Activated CD4-positive, alpha-beta T cell treated with anti-CD3 and anti-CD28 coated beads, Interleukin-2, amount 10 ng/mL, durations not matched to agents 7 days and 5 days (primary cell): ENCODE data around the gene ALDH6A1. TPM values are rescaled to one million over a fixed set of nuclear protein-coding genes. Genes with fewer than 3 reads are reported as not detected.
"Not testable (repeated sequence)": the region's sequence is repeated elsewhere in the genome, so short reads cannot be mapped to it uniquely, and the experiment has no call there.

Source experiments
- CTCF ChIA-PET: fragments of 350-600 bp; sonication (Branson Sonifier 250); formaldehyde crosslinking; loops from one replicate; lab custom pipeline; 2021; ENCODE audit warnings: antibody characterized with exemption; lab: Charles Lee
- POLR2A ChIA-PET: fragments of 350-600 bp; sonication (Branson Sonifier 250); formaldehyde crosslinking; loops from one replicate; lab custom pipeline; 2021; ENCODE audit warnings: antibody characterized with exemption; lab: Charles Lee
- DNase-seq: peaks from one replicate; pipeline ENCODE4 v3.0.0-alpha.2; 2020
- H3K27ac Mint-ChIP-seq: one replicate; pipeline ENCODE4 v1.8.0; 2021; ENCODE audit warnings: mild to moderate bottlenecking, moderate library complexity, mixed read lengths
- H3K27me3 Mint-ChIP-seq: one replicate; pipeline ENCODE4 v1.8.0; 2021; ENCODE audit warnings: mixed read lengths
- H3K36me3 Mint-ChIP-seq: one replicate; pipeline ENCODE4 v1.8.0; 2021; ENCODE audit warnings: low read depth, mixed read lengths
- H3K4me1 Mint-ChIP-seq: one replicate; pipeline ENCODE4 v1.8.0; 2021; ENCODE audit warnings: mixed read lengths
- H3K4me3 Mint-ChIP-seq: one replicate; pipeline ENCODE4 v1.8.0; 2021; ENCODE audit warnings: mild to moderate bottlenecking, moderate library complexity, mixed read lengths
- H3K9me3 Mint-ChIP-seq: one replicate; pipeline ENCODE4 v1.8.0; 2021; ENCODE audit warnings: mixed read lengths
- total RNA-seq, 2 experiments: library from RNA; stranded (reverse); gene quantifications; one replicate each; pipeline ENCODE4 v1.2.3, GENCODE V29; 2021

ALDH6A1 gene
- total RNA-seq = 10 to 100 TPM; 13.7 to 19.1 TPM

GRCh38 chr14:74084277-74085046, at the start of gene ALDH6A1, which contains the start of gene LIN52:
TSS of gene ALDH6A1 (minus strand) at chr14:74084453. CDS start at chr14:74084394, 59 bp downstream.
TSS of gene LIN52 (plus strand) at chr14:74084956. CDS start at chr14:74084975, 19 bp downstream.
- peak; percentile 100 for DNase-seq
- Mint-ChIP-seq H3K27ac (peak within 1 kb of the TSS; percentile 99), H3K27me3 (no peaks in the 10 kb centered on the region), H3K4me3 (peak within 1 kb of the TSS; percentile 98), H3K4me1 (peaks cover 42% of the 10 kb centered on the region), H3K9me3 (no peaks in the 10 kb centered on the region), H3K36me3 (peaks cover 9% of the 10 kb centered on the region)
- POLR2A ChIA-PET = no interaction called here
- CTCF ChIA-PET = interaction anchor here (0.5 to 1.6 kb wide), 2 partner anchors 11 to 75 kb away, joined by 4 to 9 read pairs; no protein-coding TSS in a partner anchor

- Mint-ChIP-seq H3K4me1 (no peaks in the 10 kb centered on the region), H3K27me3 (no peaks in the 10 kb centered on the region), H3K27ac (no peak overlapping the region), H3K36me3 (peaks cover 18% of the 10 kb centered on the region), H3K4me3 (no peak overlapping the region), H3K9me3 (no peaks in the 10 kb centered on the region)
- DNase-seq = no peak
- ChIA-PET CTCF (no interaction called here), POLR2A (no interaction called here)
Measured at GRCh38 chr14:74127634-74128033, 43.4 kb upstream of the ALDH6A1 start.

GRCh38 chr14:74126315-74127013, 42.2 kb upstream of the ALDH6A1 start:
- no peak overlapping the region for H3K4me3 Mint-ChIP-seq
- H3K36me3 Mint-ChIP-seq = peaks cover 19% of the 10 kb centered on the region
- H3K9me3 Mint-ChIP-seq = no peaks in the 10 kb centered on the region
- ChIA-PET CTCF (no interaction called here), POLR2A (no interaction called here)
- H3K27ac Mint-ChIP-seq = no peak overlapping the region
- H3K27me3 Mint-ChIP-seq = no peaks in the 10 kb centered on the region
- no peak for DNase-seq
- no peaks in the 10 kb centered on the region for H3K4me1 Mint-ChIP-seq

- H3K27ac Mint-ChIP-seq, CTCF ChIA-PET, H3K27me3 Mint-ChIP-seq, POLR2A ChIA-PET, H3K9me3 Mint-ChIP-seq, DNase-seq, H3K4me3 Mint-ChIP-seq, H3K4me1 Mint-ChIP-seq: not testable (repeated sequence)
- peaks cover 26% of the 10 kb centered on the region for H3K36me3 Mint-ChIP-seq
Measured at GRCh38 chr14:74125487-74125886, 41.2 kb upstream of the ALDH6A1 start.

- CTCF ChIA-PET = interaction anchor here (0.6 to 3.2 kb wide), 8 partner anchors 9 to 144 kb away, joined by 3 to 7 read pairs (median 4); no protein-coding TSS in a partner anchor
- not testable (repeated sequence) for H3K4me1 Mint-ChIP-seq, H3K27ac Mint-ChIP-seq, H3K27me3 Mint-ChIP-seq, H3K9me3 Mint-ChIP-seq, H3K4me3 Mint-ChIP-seq
- POLR2A ChIA-PET = interaction anchor here (0.7 kb wide), 1 partner anchor 20 kb away, joined by 20 read pairs; no protein-coding TSS in a partner anchor
- peaks cover 13% of the 10 kb centered on the region for H3K36me3 Mint-ChIP-seq
- DNase-seq = peak; percentile 26
Measured at GRCh38 chr14:74111395-74112216, 27.4 kb upstream of the ALDH6A1 start.

- peaks cover 15% of the 10 kb centered on the region for H3K36me3 Mint-ChIP-seq
- POLR2A ChIA-PET = no interaction called here
- CTCF ChIA-PET = no interaction called here
Measured at GRCh38 chr14:74109369-74109768, 25.1 kb upstream of the ALDH6A1 start.

GRCh38 chr14:74105381-74105780, 21.1 kb upstream of the ALDH6A1 start:
- Mint-ChIP-seq H3K4me3 (no peak overlapping the region), H3K27me3 (no peaks in the 10 kb centered on the region), H3K4me1 (no peaks in the 10 kb centered on the region), H3K27ac (no peak overlapping the region), H3K9me3 (no peaks in the 10 kb centered on the region), H3K36me3 (peaks cover 25% of the 10 kb centered on the region)
- ChIA-PET POLR2A (no interaction called here), CTCF (interaction anchor here (0.7 kb wide), 1 partner anchor 378 kb away, joined by 3 read pairs; no protein-coding TSS in a partner anchor)
- DNase-seq = no peak

More at GRCh38 chr14:74109369-74109768, 25.1 kb upstream of the ALDH6A1 start:
- Mint-ChIP-seq H3K27me3 (no peaks in the 10 kb centered on the region), H3K4me1 (peaks cover 2% of the 10 kb centered on the region), H3K4me3 (no peak overlapping the region), H3K9me3 (no peaks in the 10 kb centered on the region), H3K27ac (no peak overlapping the region)
- DNase-seq = no peak

GRCh38 chr14:74089251-74090020, 5.2 kb upstream of the ALDH6A1 start:
- no peak overlapping the region for H3K4me3 Mint-ChIP-seq
- no peaks in the 10 kb centered on the region for H3K9me3 Mint-ChIP-seq
- POLR2A ChIA-PET = no interaction called here
- H3K36me3 Mint-ChIP-seq = peaks cover 15% of the 10 kb centered on the region
- no peaks in the 10 kb centered on the region for H3K27me3 Mint-ChIP-seq
- H3K27ac Mint-ChIP-seq = peak overlapping the region; percentile 7
- peaks cover 31% of the 10 kb centered on the region for H3K4me1 Mint-ChIP-seq
- CTCF ChIA-PET = no interaction called here
- DNase-seq = peak; percentile 7

GRCh38 chr14:74085828-74086227, 1.6 kb upstream of the ALDH6A1 start:
- peaks cover 45% of the 10 kb centered on the region for H3K4me1 Mint-ChIP-seq
- peaks cover 12% of the 10 kb centered on the region for H3K36me3 Mint-ChIP-seq
- POLR2A ChIA-PET = interaction anchor here (0.6 kb wide), 1 partner anchor 146 kb away, joined by 3 read pairs; no protein-coding TSS in a partner anchor
- no peak for DNase-seq
- peak overlapping the region; percentile 98 for H3K4me3 Mint-ChIP-seq
- peak overlapping the region; percentile 99 for H3K27ac Mint-ChIP-seq
- no peaks in the 10 kb centered on the region for H3K9me3 Mint-ChIP-seq
- CTCF ChIA-PET = interaction anchor here (0.7 kb wide), 1 partner anchor 1324 kb away, joined by 3 read pairs; no protein-coding TSS in a partner anchor
- H3K27me3 Mint-ChIP-seq = no peaks in the 10 kb centered on the region

GRCh38 chr14:74085047-74085637, 889 bp upstream of the ALDH6A1 start:
- peak overlapping the region; percentile 99 for H3K27ac Mint-ChIP-seq
- peak overlapping the region; percentile 98 for H3K4me3 Mint-ChIP-seq
- H3K9me3 Mint-ChIP-seq = no peaks in the 10 kb centered on the region
- ChIA-PET POLR2A (interaction anchor here (0.6 kb wide), 1 partner anchor 145 kb away, joined by 3 read pairs; no protein-coding TSS in a partner anchor), CTCF (interaction anchor here (0.5 to 0.7 kb wide), 2 partner anchors 76 to 1323 kb away, joined by 3 to 4 read pairs; no protein-coding TSS in a partner anchor)
- H3K36me3 Mint-ChIP-seq = peaks cover 9% of the 10 kb centered on the region
- H3K4me1 Mint-ChIP-seq = peaks cover 45% of the 10 kb centered on the region
- DNase-seq = peak; percentile 11
- H3K27me3 Mint-ChIP-seq = no peaks in the 10 kb centered on the region

- DNase-seq = no peak
- Mint-ChIP-seq H3K27me3 (no peaks in the 10 kb centered on the region), H3K9me3 (no peaks in the 10 kb centered on the region), H3K4me1 (peaks cover 36% of the 10 kb centered on the region), H3K27ac (peak overlapping the region; percentile 99), H3K36me3 (peaks cover 6% of the 10 kb centered on the region), H3K4me3 (peak overlapping the region; percentile 98)
- ChIA-PET POLR2A (no interaction called here), CTCF (interaction anchor here (0.6 to 1.7 kb wide), 3 partner anchors 11 to 324 kb away, joined by 3 to 9 read pairs (median 4); no protein-coding TSS in a partner anchor)
Measured at GRCh38 chr14:74083784-74084276, 423 bp downstream of the ALDH6A1 start.
